PC-9 (cell line): ENCODE measurements around the gene HOOK1. TPM values are rescaled to one million over a fixed set of nuclear protein-coding genes. Genes with fewer than 3 reads are reported as not detected.

Source experiments
- BruUV-seq: library from RNA; stranded (reverse); fragments of 400-500 nt; replicated peaks from 2 replicates; lab custom pipeline; 2021; lab: Mats Ljungman, UMichigan
- CTCF ChIA-PET: fragments of 300-600 bp; sonication (Branson Sonifier 250); formaldehyde crosslinking; loops from one replicate; lab custom pipeline; 2022; ENCODE audit warnings: antibody characterized with exemption; lab: Charles Lee
- POLR2A ChIA-PET: fragments of 300-600 bp; sonication (Branson Sonifier 250); formaldehyde crosslinking; loops from one replicate; lab custom pipeline; 2022; ENCODE audit warnings: antibody characterized with exemption; ENCODE audit not compliant: unreplicated experiment; lab: Charles Lee
- DNase-seq, 2 experiments: peaks; one replicate each; pipeline versions ENCODE4 v3.0.0 to v3.0.0-alpha.2; 2015 to 2022; ENCODE audit warnings: mixed read lengths in 1 of 2
- H2AFZ ChIP-seq: fragments of 200-600 bp; sonication (generic); 2 replicates; pipeline ENCODE4 v1.8.1; 2017; ENCODE audit warnings: antibody characterized with exemption
- H3F3A ChIP-seq: fragments of 200-600 bp; sonication (generic); 2 replicates; pipeline ENCODE4 v1.8.1; 2017; ENCODE audit warnings: antibody characterized with exemption, mild to moderate bottlenecking, low read depth; ENCODE audit not compliant: insufficient read depth
- H3K27ac ChIP-seq: fragments of 200-600 bp; sonication (generic); 2 replicates; pipeline ENCODE4 v1.6.1; 2016; ENCODE audit warnings: mixed run types
- H3K27me3 ChIP-seq: fragments of 200-600 bp; sonication (generic); 2 replicates; pipeline ENCODE4 v1.6.1; 2016; ENCODE audit warnings: low read depth, mixed run types; ENCODE audit not compliant: insufficient read depth
- H3K36me3 ChIP-seq: fragments of 200-600 bp; sonication (generic); 2 replicates; pipeline ENCODE4 v1.6.1; 2016; ENCODE audit warnings: low read depth, mixed run types
- H3K4me1 ChIP-seq: fragments of 200-600 bp; sonication (generic); replicated peaks from 2 replicates; pipeline ENCODE4 v1.6.1; 2016; ENCODE audit warnings: mixed run types; ENCODE audit not compliant: insufficient read depth
- H3K4me2 ChIP-seq: fragments of 200-600 bp; sonication (generic); 2 replicates; pipeline ENCODE4 v1.6.1; 2017; ENCODE audit warnings: mixed run types
- H3K4me3 ChIP-seq: fragments of 200-600 bp; sonication (generic); 2 replicates; pipeline ENCODE4 v1.6.1; 2016; ENCODE audit warnings: mixed run types
- H3K79me2 ChIP-seq: fragments of 200-600 bp; sonication (generic); 2 replicates; pipeline ENCODE4 v1.6.1; 2017; ENCODE audit warnings: low read depth, mixed run types
- H3K9me2 ChIP-seq: fragments of 200-600 bp; sonication (generic); 2 replicates; pipeline ENCODE4 v1.8.1; 2017; ENCODE audit warnings: mild to moderate bottlenecking; ENCODE audit not compliant: insufficient read depth
- H3K9me3 ChIP-seq: fragments of 200-600 bp; sonication (generic); 2 replicates; pipeline ENCODE4 v1.8.1; 2016; ENCODE audit warnings: low read depth; ENCODE audit not compliant: insufficient read depth
- H4K20me1 ChIP-seq: fragments of 200-600 bp; sonication (generic); 2 replicates; pipeline ENCODE4 v1.8.1; 2017; ENCODE audit not compliant: insufficient read depth
- CTCF ChIP-seq: fragments of 200-600 bp; sonication (generic); conservative IDR thresholded peaks from 2 replicates; pipeline ENCODE4 v1.6.1; 2017; ENCODE audit warnings: mixed run types, antibody characterized with exemption, mild to moderate bottlenecking, moderate library complexity
- EZH2 ChIP-seq: fragments of 200-600 bp; sonication (generic); IDR thresholded peaks from 2 replicates; pipeline ENCODE4 v1.8.0; 2017; ENCODE audit warnings: antibody characterized with exemption, low read depth
- intact Hi-C: fragments of 100-400 bp; cut with micrococcal nuclease; formaldehyde crosslinking; loops from one replicate; pipeline ENCODE4 v1.10.0; 2022; ENCODE audit not compliant: unreplicated experiment
- total RNA-seq: library from RNA; stranded (reverse); gene quantifications from 2 replicates; pipeline ENCODE4 v1.2.3, GENCODE V29; 2021

The HOOK1 gene
- total RNA-seq, 1 experiment from 2014 or later, result 23.7 TPM

GRCh38 chr1:59879996-59880505, 65.3 kb downstream of the HOOK1 start:
- H3K4me3 ChIP-seq, result no peak overlapping the region
- no peak overlapping the region for H2AFZ ChIP-seq
- H3K79me2 ChIP-seq, result no peaks in the 10 kb centered on the region
- no peak for DNase-seq
- H3K27ac ChIP-seq, result no peak overlapping the region
- TF ChIP-seq EZH2 (no peak), CTCF (no peak)
- H3K36me3 ChIP-seq, result no peaks in the 10 kb centered on the region
- no peaks in the 10 kb centered on the region for H4K20me1 ChIP-seq
- H3F3A ChIP-seq, result no peaks in the 10 kb centered on the region
- no peaks in the 10 kb centered on the region for H3K27me3 ChIP-seq
- BruUV-seq, result no TSS peak
- POLR2A ChIA-PET, result no interaction called here
- intact Hi-C loops, result loop anchor here (1.0 kb wide), 1 partner anchor 67 kb away; no protein-coding TSS in a partner anchor
- no peaks in the 10 kb centered on the region for H3K9me2 ChIP-seq
- no peaks in the 10 kb centered on the region for H3K4me1 ChIP-seq
- CTCF ChIA-PET, result interaction anchor here (0.7 to 4.0 kb wide), 2 partner anchors 67 to 69 kb away, joined by 4 to 48 read pairs; no protein-coding TSS in a partner anchor
- no peak overlapping the region for H3K4me2 ChIP-seq
- no peaks in the 10 kb centered on the region; the same call in 1 of the 2 replicates for H3K9me3 ChIP-seq

GRCh38 chr1:59880735-59881134, 66.0 kb downstream of the HOOK1 start:
- POLR2A ChIA-PET, result no interaction called here
- no TSS peak for BruUV-seq

GRCh38 chr1:59885160-59885832, 70.5 kb downstream of the HOOK1 start:
- CTCF ChIA-PET, result no interaction called here
- POLR2A ChIA-PET, result no interaction called here
- Histone ChIP-seq H3K79me2 (no peaks in the 10 kb centered on the region), H3K9me2 (no peaks in the 10 kb centered on the region), H3K4me3 (no peak overlapping the region), H3K27me3 (no peaks in the 10 kb centered on the region), H3K4me1 (no peaks in the 10 kb centered on the region), H4K20me1 (no peaks in the 10 kb centered on the region), H2AFZ (no peak overlapping the region), H3K27ac (no peak overlapping the region), H3K9me3 (no peaks in the 10 kb centered on the region; the same call in 1 of the 2 replicates), H3K36me3 (no peaks in the 10 kb centered on the region), H3F3A (no peaks in the 10 kb centered on the region), H3K4me2 (no peak overlapping the region)
- no TSS peak for BruUV-seq
- intact Hi-C loops, result no loop called here
- TF ChIP-seq CTCF (no peak), EZH2 (no peak)
- no peak for DNase-seq

More at GRCh38 chr1:59880735-59881134, 66.0 kb downstream of the HOOK1 start:
- Histone ChIP-seq H3K27me3 (no peaks in the 10 kb centered on the region), H3K4me3 (no peak overlapping the region), H3K27ac (no peak overlapping the region), H3K9me3 (no peaks in the 10 kb centered on the region), H3K4me1 (no peaks in the 10 kb centered on the region), H3K4me2 (no peak overlapping the region), H2AFZ (no peak overlapping the region), H3K9me2 (no peaks in the 10 kb centered on the region), H3K79me2 (no peaks in the 10 kb centered on the region), H4K20me1 (no peaks in the 10 kb centered on the region), H3F3A (no peaks in the 10 kb centered on the region), H3K36me3 (no peaks in the 10 kb centered on the region)
- DNase-seq, result no peak
- CTCF ChIA-PET, result interaction anchor here (0.7 to 4.0 kb wide), 2 partner anchors 66 to 69 kb away, joined by 4 to 48 read pairs; no protein-coding TSS in a partner anchor
- TF ChIP-seq EZH2, result no peak
- intact Hi-C loops, result no loop called here
